ENCODE measurements around the gene NUDT4.

DNA sequence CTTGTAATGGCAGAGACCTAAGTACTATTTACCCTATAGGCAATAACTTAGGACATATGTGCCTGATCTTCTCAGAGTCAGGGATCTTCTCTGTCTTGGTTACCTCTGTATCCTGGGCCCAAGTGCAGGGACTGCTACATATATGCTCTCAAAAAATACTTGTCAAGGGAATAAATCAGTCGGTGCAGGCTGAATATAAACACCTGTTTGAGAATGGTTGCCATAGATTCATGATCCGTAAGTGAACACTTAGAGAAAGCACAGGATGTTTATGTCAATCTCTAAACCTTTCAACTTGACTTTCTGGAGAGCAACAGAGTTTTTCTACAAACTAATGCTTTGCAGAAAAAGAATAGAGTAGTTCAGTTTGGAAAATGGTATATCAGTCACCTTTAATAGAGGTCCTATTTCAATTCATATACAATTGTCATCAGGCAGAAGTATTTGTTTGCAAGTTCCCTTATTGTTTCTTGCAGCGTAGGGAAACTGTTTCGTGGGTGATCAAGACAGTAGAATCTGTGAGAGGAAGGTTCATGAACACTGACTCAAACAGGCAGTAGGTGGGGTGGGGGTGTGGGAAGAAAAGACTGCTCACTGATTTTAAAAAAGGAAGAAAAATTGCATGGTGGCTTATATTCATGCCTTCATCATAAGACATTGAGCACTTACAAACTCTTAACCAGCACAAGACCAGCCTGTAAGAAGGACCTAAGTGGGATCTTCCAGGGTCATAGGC is 70.0 kb downstream of the NUDT4 start:
- TF ChIP-seq, protein P1, sequence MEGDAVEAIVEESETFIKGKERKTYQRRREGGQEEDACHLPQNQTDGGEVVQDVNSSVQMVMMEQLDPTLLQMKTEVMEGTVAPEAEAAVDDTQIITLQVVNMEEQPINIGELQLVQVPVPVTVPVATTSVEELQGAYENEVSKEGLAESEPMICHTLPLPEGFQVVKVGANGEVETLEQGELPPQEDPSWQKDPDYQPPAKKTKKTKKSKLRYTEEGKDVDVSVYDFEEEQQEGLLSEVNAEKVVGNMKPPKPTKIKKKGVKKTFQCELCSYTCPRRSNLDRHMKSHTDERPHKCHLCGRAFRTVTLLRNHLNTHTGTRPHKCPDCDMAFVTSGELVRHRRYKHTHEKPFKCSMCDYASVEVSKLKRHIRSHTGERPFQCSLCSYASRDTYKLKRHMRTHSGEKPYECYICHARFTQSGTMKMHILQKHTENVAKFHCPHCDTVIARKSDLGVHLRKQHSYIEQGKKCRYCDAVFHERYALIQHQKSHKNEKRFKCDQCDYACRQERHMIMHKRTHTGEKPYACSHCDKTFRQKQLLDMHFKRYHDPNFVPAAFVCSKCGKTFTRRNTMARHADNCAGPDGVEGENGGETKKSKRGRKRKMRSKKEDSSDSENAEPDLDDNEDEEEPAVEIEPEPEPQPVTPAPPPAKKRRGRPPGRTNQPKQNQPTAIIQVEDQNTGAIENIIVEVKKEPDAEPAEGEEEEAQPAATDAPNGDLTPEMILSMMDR (IDR thresholded peaks at IDR 0.05), result no peak
- TF ChIP-seq TCF7 (CRISPR knock-in tag; IDR thresholded peaks at IDR 0.05; ENCODE audit: low read depth) (no peak), RELA (CRISPR knock-in tag; IDR thresholded peaks at IDR 0.05; ENCODE audit: borderline replicate concordance) (no peak), ELF4 (CRISPR knock-in tag; IDR thresholded peaks at IDR 0.05; ENCODE audit: low read depth) (no peak), ZNF423 (CRISPR knock-in tag; IDR thresholded peaks at IDR 0.05) (no peak), ZNF396 (CRISPR knock-in tag; IDR thresholded peaks at IDR 0.05; ENCODE audit: borderline replicate concordance) (no peak)
- TF ChIP-seq, protein P2, sequence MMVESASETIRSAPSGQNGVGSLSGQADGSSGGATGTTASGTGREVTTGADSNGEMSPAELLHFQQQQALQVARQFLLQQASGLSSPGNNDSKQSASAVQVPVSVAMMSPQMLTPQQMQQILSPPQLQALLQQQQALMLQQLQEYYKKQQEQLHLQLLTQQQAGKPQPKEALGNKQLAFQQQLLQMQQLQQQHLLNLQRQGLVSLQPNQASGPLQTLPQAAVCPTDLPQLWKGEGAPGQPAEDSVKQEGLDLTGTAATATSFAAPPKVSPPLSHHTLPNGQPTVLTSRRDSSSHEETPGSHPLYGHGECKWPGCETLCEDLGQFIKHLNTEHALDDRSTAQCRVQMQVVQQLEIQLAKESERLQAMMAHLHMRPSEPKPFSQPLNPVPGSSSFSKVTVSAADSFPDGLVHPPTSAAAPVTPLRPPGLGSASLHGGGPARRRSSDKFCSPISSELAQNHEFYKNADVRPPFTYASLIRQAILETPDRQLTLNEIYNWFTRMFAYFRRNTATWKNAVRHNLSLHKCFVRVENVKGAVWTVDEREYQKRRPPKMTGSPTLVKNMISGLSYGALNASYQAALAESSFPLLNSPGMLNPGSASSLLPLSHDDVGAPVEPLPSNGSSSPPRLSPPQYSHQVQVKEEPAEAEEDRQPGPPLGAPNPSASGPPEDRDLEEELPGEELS (CRISPR knock-in tag; IDR thresholded peaks at IDR 0.05), result no peak
